Measurements from ENCODE around the gene GRHL1. TPM values are rescaled to one million over a fixed set of nuclear protein-coding genes. Genes with fewer than 3 reads are reported as not detected.

GRHL1 gene
- total RNA-seq, 1 donor = 1.3 TPM

DNA sequence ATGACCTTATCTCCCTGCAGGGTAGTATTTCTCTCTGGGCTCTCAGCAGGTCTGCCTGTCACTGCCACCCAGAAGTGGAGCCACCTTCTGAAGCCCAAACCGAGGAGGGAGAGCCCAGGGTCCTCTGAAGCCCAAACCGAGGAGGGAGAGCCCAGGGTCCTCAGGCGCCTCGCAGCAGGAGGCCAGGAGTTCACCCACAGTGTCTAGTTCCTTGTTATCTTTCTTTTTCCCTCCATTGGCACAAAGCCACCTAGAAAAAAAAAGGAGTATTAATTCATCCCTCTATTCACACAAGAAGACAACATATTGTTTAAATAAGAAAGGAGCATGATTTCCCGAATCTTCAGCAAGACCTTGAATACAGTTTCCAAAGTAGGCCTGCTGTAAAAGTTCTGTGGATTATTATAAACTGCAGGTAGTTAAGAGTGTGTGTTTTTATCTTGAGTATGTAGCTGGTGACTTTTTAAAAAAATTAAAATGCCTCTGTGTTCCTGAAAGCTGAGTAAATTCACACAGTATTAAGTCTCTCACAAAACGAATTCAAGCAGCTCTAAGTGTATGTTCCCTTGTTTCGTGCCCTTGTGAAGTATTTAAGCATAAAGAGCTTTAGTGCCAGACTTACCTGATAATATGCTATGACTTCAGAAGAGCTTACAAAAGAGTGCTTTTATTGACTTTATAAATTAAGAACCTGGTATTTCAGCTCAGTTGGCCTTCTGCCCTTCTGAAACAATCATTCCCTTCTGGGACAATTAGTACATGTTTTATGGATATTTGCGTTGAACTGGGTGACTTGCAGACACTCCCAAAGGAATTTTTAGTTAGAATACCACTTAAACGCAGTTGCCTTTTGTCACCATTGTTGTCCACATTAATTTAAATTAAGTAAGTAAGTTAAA is 11.7 kb upstream of the GRHL1 start:
- H3K4me3 ChIP-seq (ENCODE audit: low read depth, low read length) = no peak overlapping the region
- TF ChIP-seq, protein P1, sequence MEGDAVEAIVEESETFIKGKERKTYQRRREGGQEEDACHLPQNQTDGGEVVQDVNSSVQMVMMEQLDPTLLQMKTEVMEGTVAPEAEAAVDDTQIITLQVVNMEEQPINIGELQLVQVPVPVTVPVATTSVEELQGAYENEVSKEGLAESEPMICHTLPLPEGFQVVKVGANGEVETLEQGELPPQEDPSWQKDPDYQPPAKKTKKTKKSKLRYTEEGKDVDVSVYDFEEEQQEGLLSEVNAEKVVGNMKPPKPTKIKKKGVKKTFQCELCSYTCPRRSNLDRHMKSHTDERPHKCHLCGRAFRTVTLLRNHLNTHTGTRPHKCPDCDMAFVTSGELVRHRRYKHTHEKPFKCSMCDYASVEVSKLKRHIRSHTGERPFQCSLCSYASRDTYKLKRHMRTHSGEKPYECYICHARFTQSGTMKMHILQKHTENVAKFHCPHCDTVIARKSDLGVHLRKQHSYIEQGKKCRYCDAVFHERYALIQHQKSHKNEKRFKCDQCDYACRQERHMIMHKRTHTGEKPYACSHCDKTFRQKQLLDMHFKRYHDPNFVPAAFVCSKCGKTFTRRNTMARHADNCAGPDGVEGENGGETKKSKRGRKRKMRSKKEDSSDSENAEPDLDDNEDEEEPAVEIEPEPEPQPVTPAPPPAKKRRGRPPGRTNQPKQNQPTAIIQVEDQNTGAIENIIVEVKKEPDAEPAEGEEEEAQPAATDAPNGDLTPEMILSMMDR (IDR thresholded peaks at IDR 0.05; ENCODE audit: insufficient read depth, low read length) = no peak
- DNase-seq (ENCODE audit: low read depth) = peak; percentile 3

DNA sequence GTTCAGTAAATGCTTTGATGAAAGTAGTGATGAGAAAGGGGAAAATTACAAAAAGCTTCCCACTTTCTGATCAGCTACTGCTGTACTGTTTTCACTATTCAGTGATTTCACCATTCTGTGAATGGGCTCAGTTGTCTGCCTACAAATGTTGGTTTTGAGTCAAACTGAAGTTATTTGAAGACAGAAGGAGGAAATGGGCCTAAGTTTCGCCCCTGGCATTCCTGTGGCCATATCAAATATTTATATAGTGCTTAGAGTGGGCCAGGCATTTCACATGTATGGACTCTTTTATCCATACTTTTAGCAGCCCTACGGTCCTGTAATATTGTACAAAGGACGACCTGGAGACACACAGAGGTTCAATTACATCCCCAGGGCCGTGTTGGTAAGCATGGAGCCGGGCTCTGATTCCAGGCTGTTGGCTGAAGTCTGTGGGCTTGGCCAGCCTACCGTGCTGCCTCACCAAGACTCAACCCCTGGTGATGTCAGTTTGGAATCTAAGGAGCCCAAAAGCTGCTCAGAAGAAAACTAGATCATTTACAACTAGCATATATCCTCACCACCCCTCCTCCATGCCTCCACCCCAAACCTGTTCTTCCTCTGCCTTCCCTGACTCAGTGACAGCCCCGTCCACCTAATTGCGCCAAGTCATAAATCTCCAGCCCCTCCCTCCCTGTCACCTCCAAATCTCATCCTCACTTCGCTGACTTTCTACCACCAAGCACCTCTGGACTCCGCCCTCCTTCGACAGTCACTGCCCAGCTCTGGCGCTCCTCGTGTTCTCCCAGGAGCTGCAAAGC is 10.1 kb upstream of the GRHL1 start:
- DNase-seq (ENCODE audit: low read depth) = peak; percentile 75
- TF ChIP-seq, protein P1 (IDR thresholded peaks at IDR 0.05; ENCODE audit: insufficient read depth, low read length) = no peak
- H3K4me3 ChIP-seq (ENCODE audit: low read depth, low read length) = no peak overlapping the region

DNA sequence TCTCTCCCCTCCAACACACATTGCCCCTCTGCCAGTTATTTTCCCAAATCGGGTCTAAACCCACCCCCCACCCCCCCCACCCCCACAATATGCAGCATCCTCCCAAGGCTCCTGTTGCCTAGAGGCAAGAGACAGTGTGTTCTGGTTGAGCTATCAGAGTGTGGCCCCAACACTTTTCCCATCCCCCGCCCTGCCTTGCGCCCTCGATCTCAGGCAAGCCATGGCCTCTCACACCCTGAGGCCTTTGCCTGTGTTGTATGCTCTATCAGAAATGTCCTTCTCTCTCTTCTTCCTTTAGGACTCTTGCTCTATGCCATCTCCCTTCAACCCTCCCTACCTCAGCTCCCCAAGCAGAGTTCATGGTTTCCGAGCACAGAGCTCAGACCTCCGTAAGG is 9.5 kb upstream of the GRHL1 start:
- no peak overlapping the region for H3K4me3 ChIP-seq (ENCODE audit: low read depth, low read length)
- no peak for DNase-seq (ENCODE audit: low read depth)
- TF ChIP-seq, protein P1 (IDR thresholded peaks at IDR 0.05; ENCODE audit: insufficient read depth, low read length) = no peak

DNA sequence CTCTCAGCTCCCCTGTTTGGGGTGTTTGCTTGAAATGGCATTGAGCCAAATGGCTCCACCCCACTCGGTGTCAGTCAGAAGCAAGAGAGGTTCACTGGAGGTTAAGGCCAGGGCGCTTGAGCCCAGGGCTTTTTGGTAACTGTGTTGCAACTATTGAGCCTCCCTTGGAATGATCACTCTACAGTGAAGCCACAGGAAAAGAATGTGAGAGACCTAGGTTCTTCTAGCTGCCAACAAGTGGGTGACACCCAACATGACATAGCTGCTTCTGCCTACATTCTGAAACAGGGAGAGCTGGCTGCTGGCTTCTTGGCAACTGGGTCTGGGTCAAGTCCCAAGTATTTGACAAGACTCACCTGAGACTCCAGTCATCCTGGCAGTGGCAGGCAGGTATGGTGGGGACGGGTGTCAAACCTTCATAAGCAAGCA is 7.1 kb upstream of the GRHL1 start:
- peak; percentile 5 for DNase-seq (ENCODE audit: low read depth)
- TF ChIP-seq, protein P1 (IDR thresholded peaks at IDR 0.05; ENCODE audit: insufficient read depth, low read length) = no peak
- H3K4me3 ChIP-seq (ENCODE audit: low read depth, low read length) = no peak overlapping the region

DNA sequence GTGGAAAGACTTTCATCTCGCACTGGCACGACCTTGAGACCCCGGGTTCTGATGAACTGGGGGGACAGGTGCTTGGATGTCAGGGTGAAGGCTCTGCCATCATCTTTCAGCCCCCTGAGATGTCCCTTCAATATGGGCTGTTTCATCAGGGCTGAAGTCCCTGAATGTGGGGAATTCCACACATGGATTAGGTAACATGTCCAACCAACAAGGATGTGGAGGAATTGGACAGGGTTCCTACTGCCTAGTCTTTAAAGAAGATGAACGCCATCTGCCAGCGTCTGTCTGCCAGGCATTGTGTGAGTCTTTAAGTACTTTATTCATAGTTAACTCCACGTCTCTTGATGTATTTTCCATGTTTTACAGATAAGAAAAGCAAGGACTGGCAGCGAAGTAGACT is 5.9 kb upstream of the GRHL1 start:
- peak; percentile 12 for DNase-seq (ENCODE audit: low read depth)
- no peak overlapping the region for H3K4me3 ChIP-seq (ENCODE audit: low read depth, low read length)
- TF ChIP-seq, protein P1 (IDR thresholded peaks at IDR 0.05; ENCODE audit: insufficient read depth, low read length) = no peak

DNA sequence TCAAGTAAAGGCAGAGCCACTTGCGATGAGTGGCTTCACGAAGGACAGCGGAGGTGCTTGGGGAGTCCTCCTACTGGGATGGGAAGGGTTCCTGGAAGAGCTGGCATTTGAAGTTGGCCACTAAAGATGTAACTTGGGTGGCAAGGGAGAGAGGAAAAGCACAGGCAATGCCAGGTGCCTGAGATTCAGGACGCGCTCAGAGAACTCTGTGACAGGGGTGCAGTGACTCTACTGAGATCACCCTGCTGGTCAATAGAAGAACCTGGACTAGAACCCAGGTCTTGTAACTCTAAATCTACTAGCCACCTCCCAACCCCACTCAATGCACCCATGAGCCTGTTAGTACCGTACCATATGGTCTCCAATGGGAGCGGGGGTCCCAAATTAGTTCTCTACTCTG is 5.4 kb upstream of the GRHL1 start:
- H3K4me3 ChIP-seq (ENCODE audit: low read depth, low read length) = no peak overlapping the region
- TF ChIP-seq, protein P1 (IDR thresholded peaks at IDR 0.05; ENCODE audit: insufficient read depth, low read length) = no peak
- no peak for DNase-seq (ENCODE audit: low read depth)

Measured in fibroblast of the aortic adventitia (primary cell).